CD1c-positive myeloid dendritic cell (primary cell): ENCODE results near the gene NFATC2.
A peak's percentile ranks its signal among the peaks of the same experiment; 100 is the strongest.
"Not testable (repeated sequence)": the region's sequence is repeated elsewhere in the genome, so short reads cannot be mapped to it uniquely, and the experiment has no call there.

Source experiments
- DNase-seq: peaks from one replicate; pipeline ENCODE4 v3.0.0-alpha.2; 2016; ENCODE audit errors: extremely low spot score

NFATC2 gene

GRCh38 chr20:51494241-51495110, 48.0 kb downstream of the NFATC2 start:
- DNase-seq = no peak

- no peak for DNase-seq
These were observed 49.1 kb downstream of the NFATC2 start for GRCh38 chr20:51493346-51493791.

- peak; percentile 83 for DNase-seq
These were observed 50.1 kb downstream of the NFATC2 start for GRCh38 chr20:51492167-51493092.

- DNase-seq = no peak
These were observed 51.1 kb downstream of the NFATC2 start for GRCh38 chr20:51491393-51491792.

- DNase-seq = no peak
These were observed 51.9 kb downstream of the NFATC2 start for GRCh38 chr20:51490635-51491034.

GRCh38 chr20:51489611-51490010, 52.9 kb downstream of the NFATC2 start:
- DNase-seq = no peak

- no peak for DNase-seq
These were observed 54.2 kb downstream of the NFATC2 start for GRCh38 chr20:51488331-51488730.

- DNase-seq = no peak
These were observed 54.8 kb downstream of the NFATC2 start for GRCh38 chr20:51487565-51488268.

GRCh38 chr20:51487076-51487475, 55.4 kb downstream of the NFATC2 start:
- no peak for DNase-seq

- no peak for DNase-seq
These were observed 56.1 kb downstream of the NFATC2 start for GRCh38 chr20:51486197-51487005.

GRCh38 chr20:51484831-51485230, 57.7 kb downstream of the NFATC2 start:
- DNase-seq = no peak

GRCh38 chr20:51484141-51484815, 58.2 kb downstream of the NFATC2 start:
- DNase-seq = peak; percentile 47

- no peak for DNase-seq
These were observed 59.6 kb downstream of the NFATC2 start for GRCh38 chr20:51482836-51483473.

GRCh38 chr20:51481341-51481914, 61.1 kb downstream of the NFATC2 start:
- no peak for DNase-seq

- DNase-seq = no peak
These were observed 61.8 kb downstream of the NFATC2 start for GRCh38 chr20:51480507-51481270.

- not testable (repeated sequence) for DNase-seq
These were observed 66.4 kb downstream of the NFATC2 start for GRCh38 chr20:51476106-51476505.

- no peak for DNase-seq
These were observed 68.7 kb downstream of the NFATC2 start for GRCh38 chr20:51473771-51474170.

GRCh38 chr20:51473256-51473655, 69.3 kb downstream of the NFATC2 start:
- no peak for DNase-seq

- DNase-seq = no peak
These were observed 71.6 kb downstream of the NFATC2 start for GRCh38 chr20:51470907-51471411.
